CMK (cell line): Measurements from ENCODE around the gene PSMB9.
"Not testable (repeated sequence)": the region's sequence is repeated elsewhere in the genome, so short reads cannot be mapped to it uniquely, and the experiment has no call there.

ENCODE experiments used
- DNase-seq: peaks from one replicate; pipeline ENCODE4 v3.0.0-alpha.2; 2010; ENCODE audit warnings: low read depth

The PSMB9 gene

DNA sequence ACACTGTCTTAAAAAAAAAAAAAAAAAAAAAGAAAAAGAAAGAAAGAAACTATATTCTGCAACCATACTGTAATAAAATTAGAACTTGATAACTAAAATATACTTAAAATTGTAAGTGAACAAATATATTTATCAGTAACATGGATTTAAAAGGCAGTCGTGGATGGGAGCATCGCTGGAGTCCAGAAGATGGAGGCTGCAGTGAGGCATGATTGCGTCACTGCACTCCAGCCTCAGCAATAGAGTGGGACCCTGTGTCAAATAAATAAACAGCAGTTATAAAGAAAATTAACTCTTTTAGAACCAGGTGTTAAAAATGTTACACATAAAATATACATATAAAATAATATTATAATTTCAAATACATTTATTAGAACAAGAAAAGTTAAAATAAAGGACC is 8.7 kb downstream of the PSMB9 start:
- DNase-seq = no peak

DNA sequence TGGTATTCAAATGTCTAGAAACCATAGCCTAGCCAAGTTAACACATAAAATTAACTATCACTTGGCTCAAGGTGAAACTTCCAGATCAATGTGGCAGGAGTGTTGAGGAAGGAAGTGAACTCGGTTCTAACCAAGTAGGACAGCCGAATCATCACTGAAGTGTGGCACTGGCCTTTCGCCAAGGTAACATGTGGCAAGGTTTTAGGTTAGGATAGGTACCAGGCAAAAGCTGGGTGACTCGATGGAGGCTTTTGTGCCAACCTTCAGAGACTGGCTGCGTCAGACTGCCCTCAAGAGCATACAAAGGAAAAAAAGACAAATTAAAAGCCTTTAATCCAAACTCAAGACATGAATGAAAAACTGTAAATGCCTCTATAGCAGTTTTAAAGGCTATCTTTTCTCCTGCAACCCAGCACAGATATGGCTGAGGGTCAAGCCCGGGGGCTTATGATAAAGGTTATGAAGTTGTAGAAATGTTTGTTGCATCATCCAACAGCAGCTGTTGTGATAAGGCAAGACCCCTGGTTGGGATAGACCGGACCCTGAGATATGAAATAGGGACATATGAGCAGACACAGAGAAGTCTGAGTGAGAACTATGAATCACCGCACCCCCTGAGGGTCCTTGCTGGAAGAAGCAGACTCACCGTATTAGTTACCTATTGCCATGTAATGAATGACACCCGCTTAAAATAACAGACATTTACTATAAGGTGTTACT is 11.9 kb downstream of the PSMB9 start:
- DNase-seq = no peak

DNA sequence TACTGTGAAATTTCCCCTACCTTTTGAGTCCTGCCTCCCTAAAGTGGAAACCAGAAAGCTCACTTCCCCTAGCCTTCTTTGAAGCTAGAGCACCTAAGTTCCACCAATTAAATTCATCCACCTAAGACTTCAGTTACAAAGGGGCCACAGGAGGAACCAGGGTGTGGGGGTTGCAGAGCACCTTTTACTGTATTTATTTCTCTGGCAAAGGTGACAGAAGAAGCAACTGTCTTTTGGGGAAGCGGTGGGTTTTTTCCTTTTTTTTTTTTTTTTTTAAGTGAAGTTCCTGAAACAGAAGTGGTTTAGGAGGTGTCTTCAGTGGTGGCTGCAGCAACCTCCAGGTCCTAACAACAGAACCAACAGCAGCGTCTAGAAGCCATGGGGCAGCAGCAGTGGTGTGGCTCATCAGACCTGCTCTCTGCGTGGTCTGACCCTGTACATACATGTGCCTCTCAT is 13.1 kb downstream of the PSMB9 start:
- DNase-seq = no peak

DNA sequence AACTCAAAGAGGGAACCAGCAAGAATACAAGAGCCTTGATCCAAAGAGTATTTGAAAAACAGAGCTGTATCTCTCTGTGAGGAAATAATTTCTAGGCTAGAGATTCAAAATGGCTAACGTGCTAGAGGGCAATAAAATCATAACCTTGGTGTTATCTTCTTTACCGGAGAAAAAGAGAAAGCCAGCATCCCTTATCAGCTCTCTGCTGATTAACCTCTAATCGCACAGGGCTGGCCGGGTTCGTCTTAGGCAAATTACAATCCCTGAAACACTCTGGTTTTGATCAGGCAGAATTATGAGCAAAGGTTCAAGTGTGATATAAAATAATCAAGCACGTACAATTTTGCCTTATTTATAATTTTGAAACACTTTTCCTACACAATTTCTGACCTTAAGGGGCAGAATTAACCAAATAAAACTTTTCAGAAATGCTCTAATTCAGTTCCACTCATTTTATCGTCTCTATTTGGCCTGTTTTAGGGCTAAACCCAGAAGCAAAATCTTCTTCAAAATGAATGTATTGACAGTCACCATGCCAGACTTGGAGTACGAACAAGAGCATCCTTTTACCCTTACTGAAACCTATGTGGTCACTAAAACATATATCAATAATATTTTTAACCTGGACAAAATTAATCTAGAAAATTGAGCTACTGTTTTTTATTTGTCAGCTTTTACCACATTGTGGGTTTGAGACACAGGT is 13.7 kb downstream of the PSMB9 start:
- no peak for DNase-seq

DNA sequence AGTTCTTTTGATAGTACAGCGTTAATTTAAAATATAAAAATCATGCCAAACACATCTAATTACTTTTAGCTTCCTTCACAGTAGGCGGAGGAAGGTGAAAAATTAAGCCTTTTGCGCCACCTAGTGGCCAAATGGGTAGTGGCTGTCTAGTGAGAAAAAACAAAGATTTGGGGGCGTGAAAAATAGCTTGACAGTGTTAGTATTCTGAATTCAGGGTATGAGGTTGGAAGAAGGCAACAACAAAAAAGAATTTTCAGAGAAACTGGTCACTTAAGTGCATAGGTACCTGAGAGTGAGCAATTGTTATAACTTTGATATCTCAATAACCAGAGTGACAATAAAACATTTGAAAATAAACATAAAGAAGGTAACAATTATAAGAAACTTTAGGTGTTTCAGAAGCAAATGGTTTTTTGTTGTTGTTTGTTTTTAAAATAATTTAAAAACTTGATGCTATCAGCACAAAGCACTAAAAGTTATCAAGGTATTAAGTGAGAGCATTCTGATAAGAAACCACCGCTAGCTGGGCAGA is 14.3 kb downstream of the PSMB9 start:
- no peak for DNase-seq

DNA sequence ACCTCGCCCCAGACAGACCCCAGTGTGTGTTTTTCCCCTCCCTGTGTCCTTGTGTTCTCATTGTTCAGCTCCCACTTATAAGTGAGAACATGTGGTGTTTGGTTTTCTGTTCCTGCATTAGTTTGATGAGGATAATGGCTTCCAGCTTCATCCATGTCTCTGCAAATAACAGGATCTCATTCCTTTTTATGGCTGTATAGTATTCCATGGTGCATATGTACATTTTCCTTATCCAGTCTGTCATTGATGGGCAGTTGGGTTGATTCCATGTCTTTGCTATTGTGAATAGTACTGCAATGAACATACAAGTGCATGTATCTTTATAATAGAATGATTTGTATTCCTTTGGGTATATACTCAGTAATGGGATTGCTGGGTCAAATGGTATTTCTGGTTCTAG is 20.0 kb downstream of the PSMB9 start:
- DNase-seq = not testable (repeated sequence)

DNA sequence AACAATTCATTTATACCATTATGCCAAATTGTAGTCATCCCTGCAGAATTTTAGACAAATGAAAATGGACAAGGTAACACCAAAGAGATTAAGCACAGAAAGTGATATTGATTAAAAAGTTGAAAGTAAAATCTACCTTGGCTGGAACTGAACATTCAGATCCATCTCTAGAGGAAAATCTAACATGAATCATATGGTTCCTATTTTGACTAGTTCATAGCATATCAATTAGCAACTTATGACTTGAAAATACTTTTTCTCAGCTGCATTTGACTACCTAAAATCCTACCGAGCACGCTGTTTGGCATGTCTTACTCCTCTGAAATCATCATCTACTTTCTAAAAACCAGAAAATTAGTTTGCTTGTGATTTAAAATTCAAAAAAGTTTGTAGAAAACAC is 22.6 kb downstream of the PSMB9 start:
- DNase-seq = no peak

DNA sequence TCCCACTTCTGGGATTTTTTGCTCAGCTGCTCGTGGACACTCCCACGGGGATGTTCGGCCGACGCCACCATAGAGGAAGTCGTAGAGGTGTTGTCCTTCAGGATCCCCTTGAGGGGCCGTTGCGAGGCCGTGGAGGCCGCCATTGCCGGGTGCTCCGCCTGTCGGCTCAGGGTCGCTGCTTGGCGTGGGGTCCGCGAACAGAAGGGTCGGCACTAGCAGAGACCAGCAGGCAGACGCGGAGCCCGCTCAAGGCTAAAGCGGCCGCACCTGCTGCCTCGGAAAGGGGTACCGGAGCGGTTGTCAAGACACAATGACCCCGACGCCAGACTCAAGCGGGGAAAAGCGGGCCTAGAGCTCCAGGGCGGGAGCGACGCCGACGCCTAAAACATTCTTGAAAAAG is 25.7 kb downstream of the PSMB9 start:
- DNase-seq = no peak

DNA sequence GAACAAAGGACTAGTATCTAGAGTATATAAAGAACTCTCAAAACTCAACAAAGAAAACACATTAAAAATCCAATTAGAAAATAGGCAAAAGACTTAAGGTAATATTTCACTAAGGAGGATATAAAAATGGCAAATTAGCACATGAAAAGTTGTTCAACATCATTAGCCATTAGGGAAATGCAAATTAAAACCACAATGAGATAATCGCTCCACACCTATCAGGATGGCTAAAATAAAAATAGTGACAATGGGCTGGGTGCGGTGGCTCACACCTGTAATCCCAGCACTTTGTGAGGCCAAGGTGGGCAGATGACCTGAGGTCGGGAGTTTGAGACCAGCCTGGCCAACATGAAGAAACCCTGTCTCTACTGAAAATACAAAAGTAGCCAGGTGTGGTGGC is 27.0 kb downstream of the PSMB9 start:
- not testable (repeated sequence) for DNase-seq

DNA sequence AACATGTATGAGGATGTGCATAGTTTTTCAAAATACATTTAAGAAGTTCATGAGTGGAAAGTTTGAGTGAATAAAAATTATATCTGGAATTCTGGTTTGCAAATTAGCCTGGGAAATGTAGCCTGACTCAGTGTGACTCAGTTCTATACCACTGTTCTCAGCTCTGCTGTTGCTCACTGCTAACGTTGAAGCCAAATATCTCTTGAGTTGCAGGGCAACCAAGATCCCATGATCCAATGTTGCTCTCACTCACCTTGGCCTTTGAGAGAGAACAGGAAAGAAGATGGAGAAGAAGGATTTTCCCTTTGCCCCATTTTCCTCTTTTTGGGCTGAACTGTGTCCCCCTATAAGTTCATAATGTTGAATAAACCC is 28.9 kb downstream of the PSMB9 start:
- no peak for DNase-seq

DNA sequence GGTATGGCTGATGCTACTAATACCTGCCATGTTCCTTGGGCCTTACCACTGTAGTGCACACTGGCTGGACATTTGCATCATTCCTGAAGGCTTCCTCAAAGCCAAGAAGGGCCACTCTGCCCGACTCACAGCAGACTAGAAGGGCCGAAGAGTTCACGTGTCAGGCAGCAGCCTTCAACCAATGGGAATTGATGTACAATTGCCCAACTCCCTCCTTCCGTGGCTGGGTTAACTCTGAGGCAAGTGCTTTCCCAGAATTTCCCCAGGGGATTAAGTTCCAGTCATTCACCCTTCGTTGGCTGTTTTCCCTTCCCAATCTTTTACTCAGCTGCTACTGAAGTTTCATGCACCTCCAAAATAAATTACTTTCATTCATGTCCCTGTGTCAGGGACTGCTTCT is 29.8 kb downstream of the PSMB9 start:
- DNase-seq = no peak

DNA sequence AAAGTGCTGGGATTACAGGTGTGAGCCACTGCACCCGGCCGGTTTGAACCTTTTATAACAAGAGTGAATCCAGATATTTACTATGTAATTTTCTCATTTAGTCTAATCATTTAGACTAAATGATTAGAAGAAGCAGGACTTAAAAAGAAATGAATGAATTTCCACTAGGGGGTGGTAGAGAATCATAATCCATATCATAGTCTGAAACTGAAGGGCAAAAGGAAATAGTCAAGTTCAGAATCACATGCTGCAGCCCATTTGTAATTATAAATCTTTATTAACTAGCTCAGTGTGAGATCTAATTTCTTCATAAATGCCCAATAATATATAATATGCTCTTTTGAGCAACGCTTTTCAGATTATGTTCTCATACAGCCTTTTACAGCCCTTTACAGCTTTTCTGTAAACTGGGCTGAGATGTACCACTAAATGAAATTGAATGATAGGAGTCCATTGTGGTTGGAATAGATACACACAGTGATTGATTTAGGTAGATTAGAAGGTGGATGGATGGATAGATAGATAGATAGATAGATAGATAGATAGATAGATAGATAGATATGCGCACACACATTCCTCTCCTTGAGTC is 31.8 kb downstream of the PSMB9 start:
- DNase-seq = no peak

DNA sequence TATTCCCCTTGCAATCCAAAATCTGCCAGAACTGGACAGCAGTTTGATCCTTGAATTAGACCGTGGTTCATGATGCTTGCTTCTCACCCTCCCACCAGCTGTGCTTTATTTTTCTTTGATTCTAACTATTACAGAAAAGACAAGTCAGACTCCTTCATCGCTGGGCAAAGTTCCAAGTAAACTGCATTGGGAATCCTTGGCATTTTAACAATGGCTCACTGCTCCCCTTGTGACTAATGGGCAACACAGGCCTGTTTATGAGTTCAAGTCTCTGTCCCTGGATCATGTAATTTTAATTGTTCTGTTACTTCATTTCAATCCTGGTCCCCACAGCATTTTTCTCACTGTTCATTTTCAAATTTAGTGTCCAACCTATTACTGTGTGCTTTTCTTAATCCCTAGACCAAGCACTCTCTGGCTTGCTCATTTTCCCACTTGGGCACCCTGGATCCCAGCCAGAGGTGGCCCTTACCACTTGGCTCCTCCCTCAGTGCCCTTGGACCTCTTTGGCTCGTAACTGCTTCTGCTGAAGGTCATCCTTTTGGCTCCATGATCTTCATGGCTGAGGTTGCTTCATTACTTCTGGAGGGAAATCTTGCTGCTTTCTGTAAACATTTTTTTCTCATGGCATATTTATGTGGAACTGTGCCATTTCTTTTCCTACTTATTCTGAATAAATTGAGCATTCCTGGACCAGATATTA is 32.8 kb downstream of the PSMB9 start:
- no peak for DNase-seq

DNA sequence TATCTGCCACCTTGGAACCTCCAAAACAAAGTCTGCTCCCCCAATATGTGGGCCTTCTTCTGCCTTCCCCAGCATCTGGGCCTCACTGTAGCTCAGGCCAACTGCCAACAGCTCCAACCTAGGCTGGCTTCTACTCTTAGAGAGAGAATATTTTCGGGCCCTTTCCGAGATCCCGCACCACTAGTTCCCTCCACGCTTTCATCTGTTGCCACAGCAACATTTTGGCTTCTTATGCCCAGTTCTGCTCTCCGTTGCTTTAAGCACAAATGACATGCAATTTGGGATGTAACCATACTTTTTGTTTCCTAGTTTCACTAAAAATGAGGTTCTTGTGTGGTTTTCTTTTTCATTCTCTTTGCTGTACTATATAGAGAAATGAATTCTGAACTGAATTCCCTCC is 33.6 kb downstream of the PSMB9 start:
- DNase-seq = no peak

DNA sequence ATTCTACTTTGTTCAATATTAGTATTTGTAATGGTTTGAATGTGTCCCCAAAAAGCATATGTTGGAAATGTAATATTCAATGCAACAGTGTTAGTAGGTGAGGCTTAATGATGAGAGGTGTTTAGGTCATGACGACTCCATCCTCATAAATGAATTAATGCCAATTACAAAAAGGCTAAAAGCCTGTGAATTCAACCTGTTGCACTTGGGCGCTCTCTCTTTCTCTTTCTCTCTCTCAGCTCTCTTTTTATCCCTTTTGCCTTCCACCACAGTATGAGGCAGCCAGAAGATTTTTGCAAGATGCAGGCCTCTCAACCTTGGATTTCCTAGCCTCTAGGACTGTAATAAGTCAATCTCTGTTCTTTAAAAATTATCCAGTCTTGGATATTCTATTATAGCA is 34.6 kb downstream of the PSMB9 start:
- no peak for DNase-seq

DNA sequence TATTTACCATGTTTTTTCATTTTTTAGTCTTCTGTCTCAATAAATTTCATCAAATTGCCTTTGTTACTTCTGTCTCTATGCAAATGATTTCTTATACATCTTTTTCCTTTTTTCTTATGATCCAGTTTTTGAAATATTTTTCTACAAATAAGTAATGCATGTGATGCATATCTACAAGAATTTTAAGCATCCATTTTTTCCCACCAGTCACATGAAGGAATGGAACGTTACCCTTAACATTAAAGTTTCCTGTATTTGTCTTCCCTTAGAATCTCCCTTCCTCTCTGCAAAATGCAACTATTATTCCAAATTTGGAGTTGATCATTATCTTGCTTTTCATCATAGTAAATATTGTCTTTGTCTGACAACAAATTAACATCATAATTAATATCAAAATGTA is 35.5 kb downstream of the PSMB9 start:
- DNase-seq = no peak

DNA sequence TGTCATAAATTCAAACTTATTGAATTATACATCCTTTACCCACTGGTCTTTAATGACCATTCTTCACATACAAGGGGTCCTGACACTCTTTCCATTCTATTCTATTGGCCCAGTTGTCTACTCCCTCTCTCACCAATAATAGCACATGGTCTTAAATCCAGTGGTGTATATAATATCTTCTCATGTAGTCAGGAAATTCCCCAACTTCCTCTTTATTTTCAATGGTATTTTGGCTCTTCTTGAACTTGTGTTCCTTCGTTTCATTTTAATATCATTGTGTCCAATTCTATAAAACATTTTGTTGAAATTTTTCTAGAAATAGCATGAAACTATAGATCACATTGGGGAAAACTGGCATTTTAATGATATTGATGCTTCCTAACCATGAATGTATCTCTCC is 36.8 kb downstream of the PSMB9 start:
- no peak for DNase-seq

DNA sequence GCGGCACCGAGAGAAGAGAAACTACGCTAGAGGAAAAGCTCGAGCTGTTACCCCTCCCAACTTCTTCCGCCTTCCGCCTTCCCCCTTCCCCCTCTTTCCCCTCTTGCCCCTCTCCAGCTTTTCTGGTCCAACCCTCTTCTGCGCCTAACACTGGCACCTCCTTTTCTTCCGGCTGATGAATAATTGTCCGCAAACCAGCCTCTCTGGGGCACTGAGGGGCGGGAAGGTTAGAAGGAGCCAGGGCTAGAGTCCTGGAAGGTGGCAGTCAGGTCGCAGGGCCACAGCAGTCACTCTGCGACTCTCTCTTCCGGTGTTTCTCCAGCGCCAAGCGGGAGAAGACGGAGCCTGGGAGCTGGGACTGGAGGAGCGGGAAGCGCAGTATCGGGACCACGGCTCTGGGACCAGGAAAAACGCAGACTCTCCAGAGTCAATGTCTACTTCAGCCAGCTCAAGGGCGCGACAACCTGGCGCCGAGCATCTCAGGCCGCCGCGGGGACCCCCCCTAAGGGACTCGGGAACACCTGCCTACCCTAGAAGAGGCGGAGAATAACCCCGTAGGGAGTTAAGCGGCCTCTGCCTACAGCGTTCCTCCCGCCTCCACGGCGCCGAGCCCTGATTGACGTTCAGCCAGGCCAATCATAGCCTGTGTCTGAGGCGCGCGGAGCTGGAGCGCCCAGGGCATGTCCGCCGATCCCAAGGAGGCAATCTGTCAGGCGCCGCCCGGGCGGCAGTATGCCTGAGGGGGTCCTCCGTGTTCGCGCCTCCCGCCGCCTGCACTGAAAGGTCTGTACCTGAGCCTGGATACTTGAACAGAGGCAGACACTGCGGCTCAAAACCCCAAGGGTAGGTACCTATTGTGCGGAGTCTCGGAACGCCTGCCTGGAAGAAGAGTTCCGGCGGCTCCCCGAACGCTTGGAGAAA is 40.4 kb downstream of the PSMB9 start:
- DNase-seq = peak; percentile 85

DNA sequence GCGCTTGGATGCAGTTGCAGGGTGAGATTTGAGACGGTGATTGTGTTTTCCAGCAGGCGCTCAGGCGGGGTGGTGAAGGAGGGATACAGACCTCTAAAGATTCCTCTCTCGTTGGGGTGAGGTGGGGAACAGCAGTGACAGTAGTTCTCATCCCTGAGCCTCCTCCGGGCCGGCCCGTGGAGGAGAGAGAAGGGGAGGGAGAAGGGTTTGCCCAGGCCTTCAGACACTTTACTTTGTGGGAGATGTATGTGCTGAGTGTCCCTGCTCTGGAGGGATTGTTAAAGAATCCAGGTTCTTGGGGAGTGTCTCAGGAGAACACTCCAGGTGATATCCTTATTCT is 41.0 kb downstream of the PSMB9 start:
- DNase-seq = no peak

DNA sequence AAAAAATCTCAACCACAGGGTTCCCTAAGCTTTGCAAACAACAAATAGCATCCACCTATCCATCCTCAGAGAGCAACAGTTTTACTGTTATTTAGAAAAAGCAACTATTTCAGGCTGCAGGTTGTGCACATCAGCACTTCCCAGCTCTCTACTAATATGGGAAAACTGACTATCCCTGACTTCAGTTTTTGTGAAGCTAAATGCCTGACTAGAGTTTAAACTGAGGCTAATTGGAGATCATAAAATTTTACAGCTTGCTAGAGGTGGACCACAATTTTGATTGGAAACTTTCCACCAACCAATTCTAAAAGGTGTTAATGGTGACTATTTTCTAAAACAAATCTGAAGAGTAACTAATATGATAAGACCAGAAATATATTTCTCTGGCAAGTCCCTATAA is 50.0 kb downstream of the PSMB9 start:
- no peak for DNase-seq

DNA sequence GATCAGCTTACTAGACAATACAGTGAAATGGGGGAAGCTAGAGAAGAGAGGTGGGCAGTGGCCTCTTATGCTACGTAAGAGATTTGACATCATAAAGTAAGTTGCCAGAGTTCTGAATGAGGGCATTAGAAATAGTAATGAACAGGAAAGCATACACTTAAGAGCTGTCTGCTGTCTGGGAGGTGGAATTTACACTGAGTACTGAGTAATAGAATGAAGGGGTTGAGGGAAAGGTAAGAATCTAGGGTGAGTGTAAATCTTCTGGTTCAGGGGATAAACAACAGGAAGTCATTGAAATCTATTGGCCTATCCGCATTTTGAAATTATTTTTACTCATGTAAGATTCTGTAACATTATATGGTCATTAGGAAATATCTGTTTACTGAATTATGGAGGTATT is 51.1 kb downstream of the PSMB9 start:
- no peak for DNase-seq

DNA sequence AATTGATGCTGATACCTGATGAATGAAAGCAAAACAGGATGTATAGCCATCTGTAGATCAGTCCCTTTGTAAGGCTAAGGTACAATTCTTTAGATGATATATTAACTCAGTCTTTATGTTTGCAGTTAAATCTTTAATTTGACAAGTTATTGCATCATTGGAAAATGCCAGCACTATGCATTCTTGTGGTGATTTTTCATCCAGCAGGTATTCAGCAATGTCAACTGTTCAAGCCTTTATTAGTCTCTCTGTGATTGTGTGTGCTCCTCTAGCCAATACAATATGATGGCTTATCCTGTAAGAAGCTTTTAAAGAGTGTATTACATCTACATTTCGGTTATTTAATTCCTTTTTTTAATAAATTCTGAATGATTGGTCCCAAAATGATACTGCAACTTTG is 52.5 kb downstream of the PSMB9 start:
- no peak for DNase-seq
